LNCaP clone FGC (cell line): ENCODE data around the gene SPDYC.

Source experiments
- DNase-seq: peaks from one replicate; pipeline ENCODE4 v3.0.0-alpha.2; 2011; ENCODE audit warnings: low read depth
- H3K4me3 ChIP-seq: 2 replicates; pipeline ENCODE4 v1.5.1; 2011; ENCODE audit warnings: mild to moderate bottlenecking, low read depth, low read length, control low read depth
- CTCF ChIP-seq: IDR thresholded peaks from 2 replicates; pipeline ENCODE4 v1.5.1; 2012; ENCODE audit warnings: mild to moderate bottlenecking; ENCODE audit not compliant: control insufficient read depth, insufficient read depth; ENCODE audit errors: extremely low read depth

SPDYC gene

GRCh38 chr11:65210748-65211147, 40.7 kb downstream of the SPDYC start:
- no peak overlapping the region for H3K4me3 ChIP-seq
- TF ChIP-seq CTCF: no peak
- DNase-seq: no peak

GRCh38 chr11:65211293-65212105, 41.5 kb downstream of the SPDYC start:
- no peak overlapping the region for H3K4me3 ChIP-seq
- TF ChIP-seq CTCF: no peak
- DNase-seq: no peak

GRCh38 chr11:65212226-65212801, 42.3 kb downstream of the SPDYC start:
- H3K4me3 ChIP-seq: no peak overlapping the region
- TF ChIP-seq CTCF: no peak
- DNase-seq: no peak

GRCh38 chr11:65213322-65214211, 43.5 kb downstream of the SPDYC start:
- DNase-seq: no peak
- TF ChIP-seq CTCF: no peak
- no peak overlapping the region for H3K4me3 ChIP-seq

GRCh38 chr11:65214212-65214845, 44.3 kb downstream of the SPDYC start:
- no peak for DNase-seq
- TF ChIP-seq CTCF: no peak
- H3K4me3 ChIP-seq: no peak overlapping the region

GRCh38 chr11:65215441-65216076, 45.5 kb downstream of the SPDYC start:
- H3K4me3 ChIP-seq: no peak overlapping the region
- no peak for DNase-seq
- TF ChIP-seq CTCF: no peak
